B cell (primary cell): ENCODE measurements around the gene POLR3B. TPM values are rescaled to one million over a fixed set of nuclear protein-coding genes. Genes with fewer than 3 reads are reported as not detected.

Experiments
- ATAC-seq: fragments of 200-7000 bp; cut with Tn5 transposase; one replicate; pipeline ENCODE4 v1.10.0; 2021; ENCODE audit warnings: low read depth, mild to moderate bottlenecking, moderate number of reproducible peaks, moderate library complexity
- CTCF ChIA-PET: fragments of 350-600 bp; sonication (Branson Sonifier 250); formaldehyde crosslinking; loops from one replicate; lab custom pipeline; 2021; ENCODE audit warnings: antibody characterized with exemption, inconsistent platforms; lab: Charles Lee
- POLR2A ChIA-PET: fragments of 350-600 bp; sonication (Branson Sonifier 250); formaldehyde crosslinking; loops from one replicate; lab custom pipeline; 2021; ENCODE audit warnings: antibody characterized with exemption; lab: Charles Lee
- DNase-seq: peaks from one replicate; pipeline ENCODE4 v3.0.0; 2013
- H2AFZ ChIP-seq: 2 replicates; pipeline ENCODE4 v1.6.1; 2012; ENCODE audit warnings: mild to moderate bottlenecking, low read depth, low read length; ENCODE audit not compliant: insufficient read depth, poor library complexity, severe bottlenecking
- H3K27ac ChIP-seq, 2 donors: 1 replicate in 1 of 2; 2 replicates in 1 of 2; pipeline ENCODE4 v1.5.1; 2012 to 2013; ENCODE audit warnings: low read length in 2 of 2, mild to moderate bottlenecking in 2 of 2, moderate library complexity in 1 of 2
- H3K27me3 ChIP-seq, 4 experiments: fragments of 200-600 bp in 1 of 4; sonication (generic) in 1 of 4; replicated peaks in 1 of 4; 1 replicate in 2 of 4; 2 replicates in 2 of 4; pipeline versions ENCODE4 v1.6.1 to v1.7.0; 2013 to 2016; ENCODE audit warnings: low read length in 3 of 4, mild to moderate bottlenecking in 2 of 4, mixed read lengths in 1 of 4, moderate library complexity in 1 of 4; ENCODE audit not compliant: insufficient read depth in 4 of 4, control insufficient read depth in 3 of 4; ENCODE audit errors: control extremely low read depth in 1 of 4
- H3K36me3 ChIP-seq, 2 experiments: replicated peaks in 1 of 2; 1 replicate in 1 of 2; 2 replicates in 1 of 2; pipeline versions ENCODE4 v1.6.1 to v1.7.1; 2013; ENCODE audit warnings: low read length in 1 of 2; ENCODE audit not compliant: insufficient read depth in 2 of 2, control insufficient read depth in 1 of 2; ENCODE audit errors: control extremely low read depth in 1 of 2, extremely low read depth in 1 of 2
- H3K4me1 ChIP-seq, 2 donors: fragments of 200-600 bp in 1 of 2; sonication (generic) in 1 of 2; 1 replicate in 1 of 2; 2 replicates in 1 of 2; pipeline versions ENCODE4 v1.5.1 to v1.6.1; 2013 to 2017; ENCODE audit warnings: low read length in 2 of 2; ENCODE audit not compliant: control insufficient read depth in 2 of 2, insufficient read depth in 2 of 2
- H3K4me2 ChIP-seq: replicated peaks from 2 replicates; pipeline ENCODE3; 2012; ENCODE audit warnings: mild to moderate bottlenecking, low read depth, low read length; ENCODE audit not compliant: poor library complexity, severe bottlenecking
- H3K4me3 ChIP-seq, 5 experiments: fragments of 200-600 bp in 1 of 5; sonication (generic) in 1 of 5; 1 replicate in 3 of 5; 2 replicates in 2 of 5; pipeline versions ENCODE4 v1.5.1 to v1.7.0; 2011 to 2016; ENCODE audit warnings: low read length in 4 of 5, mild to moderate bottlenecking in 4 of 5, low read depth in 2 of 5, control low read depth in 1 of 5, moderate library complexity in 1 of 5; ENCODE audit not compliant: insufficient read depth in 1 of 5; ENCODE audit errors: control extremely low read depth in 1 of 5, extremely low read depth in 1 of 5
- H3K79me2 ChIP-seq: fragments of 200-600 bp; sonication (generic); one replicate; pipeline ENCODE4 v1.6.0; 2016; ENCODE audit warnings: low read length; ENCODE audit not compliant: control insufficient read depth, insufficient read depth
- H3K9ac ChIP-seq: fragments of 200-600 bp; sonication (generic); 2 replicates; pipeline ENCODE4 v1.6.1; 2017; ENCODE audit warnings: mild to moderate bottlenecking, low read length, moderate library complexity
- H3K9me3 ChIP-seq, 3 donors: one replicate each; pipeline versions ENCODE4 v1.6.1 to v1.7.1; 2013; ENCODE audit warnings: low read length in 2 of 3; ENCODE audit not compliant: control insufficient read depth in 2 of 3, insufficient read depth in 1 of 3; ENCODE audit errors: control extremely low read depth in 1 of 3
- H4K20me1 ChIP-seq: 2 replicates; pipeline ENCODE4 v1.6.0; 2012; ENCODE audit warnings: mild to moderate bottlenecking, low read length; ENCODE audit not compliant: insufficient read depth, control insufficient read depth, poor library complexity, severe bottlenecking
- H3K27ac Mint-ChIP-seq: one replicate; pipeline ENCODE4 v1.8.0; 2021; ENCODE audit warnings: mixed read lengths
- H3K27me3 Mint-ChIP-seq: one replicate; pipeline ENCODE4 v1.8.0; 2021; ENCODE audit warnings: mixed read lengths
- H3K4me1 Mint-ChIP-seq: one replicate; pipeline ENCODE4 v1.8.0; 2021; ENCODE audit warnings: mixed read lengths
- H3K4me3 Mint-ChIP-seq: one replicate; pipeline ENCODE4 v1.8.0; 2021; ENCODE audit warnings: mixed read lengths
- H3K9me3 Mint-ChIP-seq: one replicate; pipeline ENCODE4 v1.8.0; 2022; ENCODE audit warnings: mixed read lengths; ENCODE audit not compliant: insufficient read depth
- CTCF ChIP-seq: fragments of 200-600 bp; IDR thresholded peaks from one replicate; pipeline ENCODE4 v1.8.0; 2022; ENCODE audit warnings: antibody characterized with exemption, mild to moderate bottlenecking
- EZH2 ChIP-seq: IDR thresholded peaks from 2 replicates; pipeline ENCODE4 v1.6.1; 2012; ENCODE audit warnings: borderline replicate concordance, low read depth, mild to moderate bottlenecking, moderate library complexity, low read length; ENCODE audit not compliant: insufficient read depth, poor library complexity, severe bottlenecking
- WGBS: methylation state at CpG from one replicate; pipeline ENCODE4 v1.1.5; 2013; ENCODE audit warnings: missing lambda C conversion rate; ENCODE audit not compliant: insufficient coverage; 5-methylcytosine and 5-hydroxymethylcytosine counted together
- intact Hi-C: fragments of 100-400 bp; cut with micrococcal nuclease; formaldehyde crosslinking; loops from one replicate; pipeline ENCODE4 v1.10.0; 2022
- polyA plus RNA-seq: library from polyadenylated mRNA; depleted of rRNA; stranded (reverse); fragments of >200 nt; gene quantifications from 2 replicates; pipeline ENCODE4 v1.2.3, GENCODE V29; 2012
- total RNA-seq, 2 donors: library from RNA; stranded (reverse); fragments of 120-200 nt in 1 of 2; gene quantifications; 1 replicate in 1 of 2; 2 replicates in 1 of 2; pipeline versions ENCODE4 v1.2.3 to v1.2.4, GENCODE V29; 2013 to 2022

POLR3B gene
- total and polyA plus RNA-seq, 2 donors (not counting 1 experiment from before 2014, with no cell fraction given) = 1.3 to 9.7 TPM

- Histone ChIP-seq H3K36me3 (peaks cover 20 to 74% of the 10 kb centered on the region in 2 experiments), H3K4me3 (no peak overlapping the region), H3K9ac (no peak overlapping the region), H3K27ac (no peak overlapping the region), H3K4me2 (no peak overlapping the region), H3K4me1 (no peaks in the 10 kb centered on the region), H3K27me3 (no peaks in the 10 kb centered on the region), H3K79me2 (no peaks in the 10 kb centered on the region), H3K9me3 (peaks cover 0 to 3% (median 0%) of the 10 kb centered on the region in 3 donors), H2AFZ (no peak overlapping the region), H4K20me1 (peaks cover 33% of the 10 kb centered on the region)
- WGBS = 68% methylated on average over 2 of the region's 2 CpGs
- Mint-ChIP-seq H3K4me1 (peaks cover 3% of the 10 kb centered on the region), H3K27me3 (no peaks in the 10 kb centered on the region), H3K27ac (no peak overlapping the region), H3K9me3 (no peaks in the 10 kb centered on the region), H3K4me3 (no peak overlapping the region)
- TF ChIP-seq CTCF (no peak), EZH2 (no peak)
- ATAC-seq (no peak), DNase-seq (no peak)
- ChIA-PET POLR2A (interaction anchor here (1.4 kb wide), 1 partner anchor 11 kb away, joined by 3 read pairs; no protein-coding TSS in a partner anchor), CTCF (interaction anchor here (1.3 to 2.0 kb wide), 3 partner anchors 26 to 108 kb away, joined by 5 to 9 read pairs (median 6); partner anchors contain the start of gene POLR3B)
- intact Hi-C loops = no loop called here
Measured at GRCh38 chr12:106331599-106331998, 25.9 kb upstream of the POLR3B start.

- no peak overlapping the region for H3K9ac ChIP-seq
- TF ChIP-seq EZH2 (no peak), CTCF (no peak)
- H3K4me1 ChIP-seq = no peaks in the 10 kb centered on the region
- H2AFZ ChIP-seq = no peak overlapping the region
- Mint-ChIP-seq H3K4me3 (no peak overlapping the region), H3K4me1 (peaks cover 3% of the 10 kb centered on the region), H3K27ac (no peak overlapping the region), H3K9me3 (no peaks in the 10 kb centered on the region), H3K27me3 (no peaks in the 10 kb centered on the region)
- no peak overlapping the region for H3K4me3 ChIP-seq
- intact Hi-C loops = no loop called here
- ChIA-PET POLR2A (interaction anchor here (1.4 kb wide), 1 partner anchor 12 kb away, joined by 3 read pairs; no protein-coding TSS in a partner anchor), CTCF (interaction anchor here (1.3 to 2.0 kb wide), 4 partner anchors 25 to 109 kb away, joined by 4 to 9 read pairs (median 6); partner anchors contain the start of gene POLR3B)
- no peak overlapping the region for H3K27ac ChIP-seq
- no peaks in the 10 kb centered on the region for H3K27me3 ChIP-seq
- no peak overlapping the region for H3K4me2 ChIP-seq
- H3K9me3 ChIP-seq = peaks cover 0 to 3% (median 0%) of the 10 kb centered on the region in 3 donors
- DNase-seq = no peak
- H3K36me3 ChIP-seq = peaks cover 20 to 73% of the 10 kb centered on the region in 2 experiments
- ATAC-seq = no peak
- no peaks in the 10 kb centered on the region for H3K79me2 ChIP-seq
- H4K20me1 ChIP-seq = peaks cover 24% of the 10 kb centered on the region
Measured at GRCh38 chr12:106332536-106332935, 25.0 kb upstream of the POLR3B start.
